GM12865 (cell line): ENCODE data around the gene SRSF11.

Source experiments
- DNase-seq: peaks from one replicate; pipeline ENCODE4 v3.0.0; 2010; ENCODE audit warnings: low read depth
- H3K4me3 ChIP-seq: 2 replicates; pipeline ENCODE4 v1.5.1; 2011; ENCODE audit warnings: mild to moderate bottlenecking, low read depth, low read length, control low read depth
- TF ChIP-seq, protein P1 (sequence below): IDR thresholded peaks from 2 replicates; pipeline ENCODE4 v1.5.1; 2011; ENCODE audit warnings: low read length, control low read depth, low read depth, inconsistent platforms; ENCODE audit not compliant: insufficient read depth; ENCODE audit errors: missing control alignments

SRSF11 gene

DNA sequence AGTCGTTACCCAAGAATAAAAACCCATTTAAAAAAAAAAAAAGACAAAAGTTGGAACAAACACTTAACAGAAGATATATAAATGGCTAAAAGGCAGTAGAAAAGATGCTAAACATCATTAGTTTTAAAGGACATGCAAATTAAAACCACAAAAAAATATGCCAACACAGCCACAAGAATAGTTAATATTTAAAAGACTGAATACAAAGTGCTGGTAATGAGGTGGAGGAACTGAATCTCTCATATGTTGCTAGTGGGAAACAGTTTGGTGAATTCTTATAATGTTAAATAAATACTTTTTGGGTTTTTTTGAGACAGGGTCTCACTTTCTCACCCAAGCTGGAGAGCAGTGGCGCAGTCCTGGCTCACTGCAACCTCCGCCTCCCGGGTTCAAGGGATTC is 25.8 kb upstream of the SRSF11 start:
- TF ChIP-seq, protein P1, sequence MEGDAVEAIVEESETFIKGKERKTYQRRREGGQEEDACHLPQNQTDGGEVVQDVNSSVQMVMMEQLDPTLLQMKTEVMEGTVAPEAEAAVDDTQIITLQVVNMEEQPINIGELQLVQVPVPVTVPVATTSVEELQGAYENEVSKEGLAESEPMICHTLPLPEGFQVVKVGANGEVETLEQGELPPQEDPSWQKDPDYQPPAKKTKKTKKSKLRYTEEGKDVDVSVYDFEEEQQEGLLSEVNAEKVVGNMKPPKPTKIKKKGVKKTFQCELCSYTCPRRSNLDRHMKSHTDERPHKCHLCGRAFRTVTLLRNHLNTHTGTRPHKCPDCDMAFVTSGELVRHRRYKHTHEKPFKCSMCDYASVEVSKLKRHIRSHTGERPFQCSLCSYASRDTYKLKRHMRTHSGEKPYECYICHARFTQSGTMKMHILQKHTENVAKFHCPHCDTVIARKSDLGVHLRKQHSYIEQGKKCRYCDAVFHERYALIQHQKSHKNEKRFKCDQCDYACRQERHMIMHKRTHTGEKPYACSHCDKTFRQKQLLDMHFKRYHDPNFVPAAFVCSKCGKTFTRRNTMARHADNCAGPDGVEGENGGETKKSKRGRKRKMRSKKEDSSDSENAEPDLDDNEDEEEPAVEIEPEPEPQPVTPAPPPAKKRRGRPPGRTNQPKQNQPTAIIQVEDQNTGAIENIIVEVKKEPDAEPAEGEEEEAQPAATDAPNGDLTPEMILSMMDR: no peak
- DNase-seq: no peak
- no peak overlapping the region for H3K4me3 ChIP-seq

DNA sequence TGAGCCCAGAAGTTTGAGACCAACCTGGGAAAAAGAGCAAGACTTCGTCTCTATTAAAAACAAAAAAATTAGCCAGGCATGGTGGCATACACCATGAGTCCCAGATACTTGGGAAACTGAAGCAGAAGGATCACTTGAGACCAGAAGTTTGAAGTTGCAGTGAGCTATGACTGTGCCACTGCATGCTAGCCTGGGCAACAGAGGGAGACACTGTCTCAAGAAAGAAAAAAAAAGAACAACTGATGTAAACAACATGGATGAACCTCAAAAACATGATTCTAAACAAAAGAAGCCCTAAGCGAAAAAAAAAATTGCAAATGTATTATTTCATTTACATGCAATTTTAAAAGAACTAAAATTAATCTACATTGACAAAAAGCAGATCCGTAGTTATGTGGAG is 24.8 kb upstream of the SRSF11 start:
- TF ChIP-seq, protein P1: no peak
- H3K4me3 ChIP-seq: no peak overlapping the region
- no peak for DNase-seq

DNA sequence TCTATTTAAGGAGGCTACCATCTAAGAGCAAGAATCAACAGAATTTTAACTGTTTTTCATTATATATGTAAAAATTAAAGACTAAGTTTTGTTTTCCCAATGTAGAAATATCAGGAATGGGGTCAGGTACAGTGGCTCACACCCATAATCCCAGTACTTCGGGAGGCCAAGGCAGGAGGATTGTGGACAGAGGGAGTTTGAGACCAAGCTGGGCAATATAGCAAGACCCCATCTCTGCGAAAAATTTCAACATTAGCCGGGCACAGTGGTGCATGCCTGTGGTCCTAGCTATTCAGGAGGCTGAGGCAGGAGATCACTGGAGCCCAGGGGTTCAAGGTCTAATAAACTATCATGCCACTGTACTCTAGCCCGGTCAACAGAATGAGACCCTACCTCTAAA is 21.1 kb upstream of the SRSF11 start:
- DNase-seq: no peak
- no peak overlapping the region for H3K4me3 ChIP-seq
- TF ChIP-seq, protein P1: no peak

DNA sequence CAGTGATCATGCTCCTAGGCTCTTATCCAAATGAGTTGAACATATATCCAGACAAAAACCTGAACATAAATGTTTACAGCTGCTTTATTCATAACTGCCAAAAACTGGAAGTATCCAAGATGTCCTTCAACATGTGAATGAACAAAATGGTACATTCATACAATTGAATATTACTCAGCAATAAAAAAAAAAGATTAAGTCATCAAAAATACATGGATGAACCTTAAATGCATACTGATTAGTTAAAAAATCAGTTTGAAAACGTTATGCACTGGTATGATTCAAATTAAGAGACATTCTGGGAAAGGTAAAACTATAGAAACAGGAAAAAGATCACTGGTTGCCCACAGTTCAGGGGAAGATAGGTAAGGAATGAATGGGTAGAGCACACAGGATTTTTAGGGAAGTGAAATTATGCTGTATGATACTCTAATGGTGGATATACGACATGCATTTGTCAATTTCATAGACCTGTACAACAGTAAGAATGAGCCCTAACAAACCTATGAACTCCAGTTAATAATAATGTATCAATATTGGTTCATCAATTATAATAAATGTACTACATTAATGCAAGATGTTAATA is 18.9 kb upstream of the SRSF11 start:
- TF ChIP-seq, protein P1: no peak
- H3K4me3 ChIP-seq: no peak overlapping the region
- DNase-seq: no peak

DNA sequence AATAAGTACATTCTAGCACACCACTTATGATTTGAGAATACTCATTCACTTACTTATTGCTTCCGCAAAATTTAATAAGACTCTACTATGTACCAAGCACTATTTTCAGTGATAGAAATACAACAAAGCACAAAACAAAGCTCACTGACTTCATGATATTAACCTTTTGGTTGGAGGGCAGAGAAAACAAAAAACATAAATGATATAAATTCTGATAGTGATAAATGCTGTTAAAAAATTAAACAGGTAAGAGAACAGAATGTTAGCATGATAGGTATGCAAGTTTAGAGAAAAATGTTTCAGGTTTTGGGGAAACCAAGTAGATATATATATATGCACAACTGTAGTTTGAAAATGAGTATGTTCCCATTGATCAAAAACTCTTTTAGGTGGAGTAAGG is 17.0 kb upstream of the SRSF11 start:
- DNase-seq: no peak
- H3K4me3 ChIP-seq: peak overlapping the region; percentile 83
- TF ChIP-seq, protein P1: no peak

DNA sequence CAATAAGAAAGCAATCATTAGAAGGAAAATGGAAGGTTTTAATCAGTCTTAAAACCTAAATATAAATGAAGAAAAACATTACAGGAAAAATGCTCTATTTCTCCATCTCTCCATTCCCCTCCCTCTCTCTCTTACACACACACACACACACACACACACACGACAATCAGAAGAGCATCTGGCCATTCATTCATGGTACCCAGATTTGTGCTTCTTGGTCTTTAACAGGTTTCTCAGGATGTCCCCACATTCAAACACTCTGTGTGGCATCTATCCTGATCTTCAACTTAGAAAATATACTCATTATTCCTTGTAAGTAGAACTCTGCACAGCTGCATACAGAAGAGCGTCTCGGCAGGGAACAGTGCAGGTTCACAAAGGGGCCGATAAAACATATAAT is 16.6 kb upstream of the SRSF11 start:
- TF ChIP-seq, protein P1: no peak
- H3K4me3 ChIP-seq: peak overlapping the region; percentile 83
- DNase-seq: no peak

DNA sequence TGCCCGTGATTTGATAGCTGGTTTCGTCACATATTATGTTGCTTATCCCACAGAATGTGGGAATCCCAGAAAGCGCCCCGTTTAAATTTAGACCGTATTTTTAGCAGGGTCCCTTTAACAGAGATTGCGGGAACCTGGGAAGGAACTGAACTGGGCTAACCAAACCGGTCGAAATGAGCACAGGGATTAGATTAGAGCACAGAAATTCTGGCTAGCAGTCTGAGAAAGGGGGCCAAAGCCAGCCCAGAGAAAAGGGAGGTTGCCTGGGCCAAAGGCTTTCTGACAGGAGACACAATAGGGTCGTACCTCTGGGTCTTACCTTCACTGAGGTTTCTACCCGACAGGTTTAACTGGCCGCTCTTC is 16.1 kb upstream of the SRSF11 start:
- TF ChIP-seq, protein P1: no peak
- H3K4me3 ChIP-seq: peak overlapping the region; percentile 83
- no peak for DNase-seq
